IPS DF 4.7 (cell line): ENCODE results near the gene CCNG1.
"Not testable (repeated sequence)": the region's sequence is repeated elsewhere in the genome, so short reads cannot be mapped to it uniquely, and the experiment has no call there.

Experiments used
- DNase-seq: peaks from one replicate; pipeline ENCODE4 v3.0.0-alpha.2; 2013; ENCODE audit warnings: low spot score; ENCODE audit errors: extremely low read depth

Gene CCNG1, protein sequence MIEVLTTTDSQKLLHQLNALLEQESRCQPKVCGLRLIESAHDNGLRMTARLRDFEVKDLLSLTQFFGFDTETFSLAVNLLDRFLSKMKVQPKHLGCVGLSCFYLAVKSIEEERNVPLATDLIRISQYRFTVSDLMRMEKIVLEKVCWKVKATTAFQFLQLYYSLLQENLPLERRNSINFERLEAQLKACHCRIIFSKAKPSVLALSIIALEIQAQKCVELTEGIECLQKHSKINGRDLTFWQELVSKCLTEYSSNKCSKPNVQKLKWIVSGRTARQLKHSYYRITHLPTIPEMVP

DNA sequence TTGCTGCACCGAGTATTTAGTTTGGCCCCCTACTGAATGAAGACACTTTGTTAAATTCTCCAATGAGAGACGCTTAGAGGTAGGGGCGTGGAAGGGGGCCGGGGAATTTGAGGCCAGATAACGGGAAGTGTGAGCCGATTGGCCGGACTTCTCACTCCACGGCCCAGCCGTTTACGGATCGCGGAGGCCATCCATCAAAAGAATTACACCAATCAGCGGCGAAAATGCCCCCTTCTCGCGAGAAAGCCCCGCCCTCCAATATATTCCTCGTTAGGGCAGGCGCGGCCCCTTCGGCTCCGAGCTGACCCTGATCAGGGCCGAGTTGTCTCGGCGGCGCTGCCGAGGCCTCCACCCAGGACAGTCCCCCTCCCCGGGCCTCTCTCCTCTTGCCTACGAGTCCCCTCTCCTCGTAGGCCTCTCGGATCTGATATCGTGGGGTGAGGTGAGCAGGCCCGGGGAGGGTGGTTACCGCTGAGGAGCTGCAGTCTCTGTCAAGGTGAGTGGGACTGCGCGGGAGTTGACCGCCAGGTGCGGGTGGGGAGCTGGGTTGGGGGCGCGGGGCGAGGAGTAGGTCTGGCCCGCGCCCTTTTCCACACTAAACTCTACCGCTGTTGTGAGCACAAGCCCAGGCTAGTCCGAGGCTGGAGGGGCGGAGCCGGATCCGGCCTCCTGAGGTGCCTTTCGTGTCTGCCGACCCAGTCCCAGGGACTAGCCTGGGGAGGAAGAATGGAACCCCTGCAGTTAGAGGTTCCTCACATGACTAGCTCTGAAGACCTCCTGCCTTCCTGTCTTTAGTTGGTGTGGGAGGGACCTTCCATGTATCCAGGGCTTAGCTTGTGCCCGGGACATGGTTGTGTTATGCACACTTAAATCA lies at the start of gene CCNG1:
Gene CCNG1 (plus strand): TSS at position 287 of the 874 bp plus-strand sequence. CDS start 1,662 bp downstream, outside the sequence.
- DNase-seq, result peak; percentile 95

DNA sequence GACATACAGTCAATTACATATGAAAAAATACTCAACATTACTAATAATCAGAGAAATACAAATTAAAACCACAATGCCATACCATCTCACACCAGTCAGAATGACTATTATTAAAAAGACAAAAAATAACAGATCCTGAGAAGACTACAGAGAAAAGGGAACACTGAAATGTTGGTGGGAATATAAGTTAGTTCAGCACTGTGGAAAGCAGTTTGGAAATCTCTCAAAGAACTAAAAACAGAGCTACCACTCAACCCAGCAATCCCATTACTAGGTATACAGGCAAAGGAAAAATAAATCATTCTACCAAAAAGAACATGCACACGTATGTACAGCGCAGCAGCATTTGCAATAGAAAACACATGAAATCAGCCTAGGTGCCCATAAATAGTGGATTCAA lies 41.6 kb upstream of the CCNG1 start:
- DNase-seq, result no peak

DNA sequence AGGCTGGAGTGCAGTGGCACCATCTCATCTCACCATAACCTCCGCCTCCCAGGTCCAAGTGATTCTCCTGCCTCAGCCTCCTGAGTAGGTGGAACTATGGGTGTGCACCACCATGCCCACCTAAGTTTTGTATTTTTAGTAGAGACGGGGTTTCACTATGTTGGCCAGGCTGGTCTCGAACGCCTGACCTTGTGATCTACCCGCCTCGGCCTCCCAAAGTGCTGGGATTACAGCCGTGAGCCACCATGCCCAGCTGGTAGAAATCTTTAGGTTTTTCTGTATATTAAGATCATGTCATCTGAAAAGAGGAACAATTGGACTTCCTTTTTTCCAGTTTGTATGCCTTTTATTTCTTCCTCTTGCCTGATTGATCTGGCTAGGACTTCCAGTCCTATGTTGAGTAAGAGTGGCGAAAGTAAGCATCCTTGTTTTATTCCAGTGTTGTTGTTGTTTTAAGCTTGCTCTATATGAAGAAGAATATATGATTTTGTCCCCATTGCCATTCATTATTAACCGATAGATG lies 40.5 kb upstream of the CCNG1 start:
- DNase-seq, result not testable (repeated sequence)

DNA sequence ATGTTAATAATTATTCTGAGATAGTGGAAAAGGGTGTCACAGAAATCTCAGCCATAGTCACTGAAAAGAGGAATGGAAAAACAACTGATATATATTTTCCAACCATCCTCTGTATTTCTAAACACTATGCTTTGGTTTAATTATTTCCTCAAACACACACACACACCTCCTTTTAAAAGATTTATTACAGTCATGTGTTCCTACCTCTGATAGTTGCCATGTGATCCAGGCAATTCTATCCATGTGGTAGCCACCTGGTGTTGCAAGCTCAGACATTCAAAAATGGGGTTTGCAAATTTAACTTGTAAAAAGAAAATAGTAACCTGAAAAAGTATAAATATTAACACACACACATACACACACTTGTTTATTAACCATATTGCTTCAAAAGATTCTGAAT lies 40.0 kb upstream of the CCNG1 start:
- no peak for DNase-seq

DNA sequence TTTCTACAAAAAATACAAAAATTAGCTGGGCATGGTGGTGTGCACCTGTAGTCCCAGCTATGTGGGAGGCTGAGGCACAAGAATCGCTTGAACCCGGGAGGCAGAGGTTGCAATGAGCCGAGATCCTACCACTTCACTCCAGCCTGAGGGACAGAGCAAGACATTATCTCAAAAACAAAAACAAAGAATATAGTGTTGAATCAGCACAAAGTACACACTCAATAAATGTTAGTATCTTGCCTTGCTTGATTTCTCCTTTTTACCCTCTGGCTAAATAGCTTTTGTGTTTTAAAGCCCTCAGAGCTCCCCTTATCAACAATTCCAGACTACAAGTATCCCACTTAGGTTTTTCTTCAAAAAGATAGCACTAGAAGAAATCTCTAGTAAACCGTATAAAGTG lies 37.5 kb upstream of the CCNG1 start:
- no peak for DNase-seq

DNA sequence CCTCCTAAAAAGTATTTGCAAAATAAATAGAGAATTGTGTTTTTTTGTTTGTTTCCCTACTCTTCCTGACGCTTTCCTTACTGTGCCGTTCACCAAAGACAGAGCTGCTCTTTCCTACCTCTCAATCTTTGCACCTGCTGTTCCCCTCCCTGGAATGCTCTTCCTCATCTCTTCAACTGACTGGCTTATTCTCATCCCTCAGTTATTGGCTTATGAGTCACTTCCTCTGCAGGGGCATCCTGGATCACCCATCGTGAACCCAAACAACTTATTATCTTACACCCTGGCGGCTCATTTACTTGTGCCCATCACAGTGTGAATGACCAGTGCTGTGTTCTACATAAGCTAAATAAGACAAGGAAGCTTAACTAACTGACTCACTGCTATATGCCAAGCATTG lies 36.1 kb upstream of the CCNG1 start:
- DNase-seq, result no peak

DNA sequence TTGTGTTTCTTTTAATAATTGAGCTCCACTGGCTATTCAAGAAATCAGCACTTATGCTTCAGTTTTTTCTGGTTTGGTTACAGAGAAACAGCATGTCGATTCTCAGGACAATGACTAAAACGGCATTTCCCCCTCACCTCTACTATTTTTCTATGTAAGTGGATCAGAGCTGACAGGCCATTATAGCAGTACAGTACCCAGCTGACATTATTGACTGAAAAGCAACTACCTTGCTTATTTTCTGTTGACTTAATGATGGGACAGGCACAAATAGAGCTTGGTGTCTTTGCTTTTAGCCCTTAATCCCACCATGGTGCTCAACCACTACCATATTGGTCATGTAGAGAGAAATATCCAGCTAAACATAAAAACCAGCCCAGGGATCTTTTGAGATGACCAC lies 35.4 kb upstream of the CCNG1 start:
- DNase-seq, result no peak

DNA sequence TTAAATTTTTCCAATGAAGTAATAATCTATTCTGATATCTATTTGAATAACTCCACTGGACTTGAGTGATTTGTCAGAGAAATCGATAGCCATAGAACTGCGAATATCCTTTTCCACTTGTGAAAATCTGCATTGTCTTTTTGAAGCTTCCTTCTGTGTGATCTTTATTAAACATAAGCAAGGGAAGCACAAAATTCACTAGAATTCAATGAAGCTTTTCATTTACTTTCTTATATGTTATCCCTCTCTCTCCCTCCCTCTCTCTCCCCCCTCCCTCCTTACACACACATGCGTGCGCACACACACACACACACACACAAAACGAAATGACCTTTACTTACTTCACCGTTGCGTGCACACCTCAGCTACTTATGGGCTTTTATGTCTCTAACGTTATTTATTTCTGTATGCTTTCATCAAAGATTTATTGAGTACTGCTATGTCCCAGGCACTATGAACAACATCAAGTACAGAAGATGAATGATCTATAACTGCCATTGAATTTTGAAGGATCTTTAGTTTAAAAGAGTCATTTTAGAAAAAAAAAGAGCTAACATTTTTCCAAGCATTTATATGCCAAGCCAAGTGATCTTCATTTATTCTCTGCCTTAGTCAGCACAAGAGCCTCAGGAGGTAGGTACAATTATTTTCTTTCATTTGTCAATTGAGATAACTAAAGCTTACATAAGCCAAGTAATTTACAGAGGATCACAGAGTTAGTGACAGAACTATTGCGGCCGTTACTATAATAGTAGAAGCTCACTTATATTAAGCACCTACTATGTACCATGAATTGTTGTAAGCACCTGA lies 32.8 kb upstream of the CCNG1 start:
- no peak for DNase-seq

DNA sequence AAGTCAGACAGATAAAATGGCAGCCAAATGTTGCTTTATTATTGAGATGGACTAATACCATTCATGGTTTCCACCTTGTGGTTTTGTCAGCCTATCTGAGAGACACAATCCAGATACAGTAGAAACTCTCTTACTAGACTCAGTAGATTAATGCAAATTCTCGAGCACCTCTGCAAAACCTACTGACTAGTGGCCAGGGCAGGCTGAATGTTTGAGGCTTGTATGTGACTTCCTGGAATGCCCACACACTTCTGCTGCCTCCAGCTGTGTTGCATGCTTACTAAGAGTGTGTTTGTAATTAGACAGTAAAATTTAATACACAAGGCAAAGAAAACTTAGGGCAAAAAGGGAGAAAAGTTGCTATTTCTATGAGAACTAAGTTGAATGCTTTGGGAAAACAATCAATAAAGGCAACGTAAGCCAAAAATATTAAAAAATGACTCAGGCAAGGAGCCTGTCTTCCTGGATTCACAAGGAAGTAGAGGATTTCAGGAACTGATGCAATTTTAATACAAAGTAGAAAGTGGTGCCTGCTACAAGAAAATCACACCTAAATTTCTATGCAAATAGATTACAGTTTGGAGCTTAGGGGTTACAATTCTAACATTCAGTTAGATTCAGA lies 30.2 kb upstream of the CCNG1 start:
- no peak for DNase-seq

DNA sequence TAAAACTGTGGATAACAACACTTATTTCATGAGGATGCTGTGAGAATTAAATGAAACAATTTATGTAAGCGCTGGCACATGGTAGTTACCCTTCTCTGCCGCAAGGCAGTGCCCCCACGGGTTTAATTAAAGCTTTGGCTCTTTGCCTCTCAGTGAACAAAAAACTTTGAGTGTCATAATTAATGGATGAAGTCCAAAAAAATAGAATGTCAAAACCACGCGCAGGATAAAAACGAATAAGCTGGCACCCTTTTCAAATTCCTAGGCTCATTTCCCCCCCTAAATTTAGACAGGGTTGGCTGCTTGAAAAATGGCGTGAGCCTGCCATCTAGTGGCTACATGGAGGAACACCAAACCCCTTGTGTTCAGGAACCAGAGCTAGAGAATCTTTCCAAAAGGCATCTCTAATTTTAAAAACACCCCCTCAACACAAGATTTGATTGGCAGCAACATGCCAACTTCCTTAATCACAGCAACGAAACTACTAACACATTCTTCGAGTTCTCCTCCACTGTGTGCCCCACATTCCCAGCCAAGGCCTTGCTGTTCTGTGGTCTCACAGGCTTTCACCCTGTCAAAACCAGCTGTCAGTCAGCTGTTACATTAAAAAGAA lies 29.0 kb upstream of the CCNG1 start:
- DNase-seq, result peak; percentile 44

DNA sequence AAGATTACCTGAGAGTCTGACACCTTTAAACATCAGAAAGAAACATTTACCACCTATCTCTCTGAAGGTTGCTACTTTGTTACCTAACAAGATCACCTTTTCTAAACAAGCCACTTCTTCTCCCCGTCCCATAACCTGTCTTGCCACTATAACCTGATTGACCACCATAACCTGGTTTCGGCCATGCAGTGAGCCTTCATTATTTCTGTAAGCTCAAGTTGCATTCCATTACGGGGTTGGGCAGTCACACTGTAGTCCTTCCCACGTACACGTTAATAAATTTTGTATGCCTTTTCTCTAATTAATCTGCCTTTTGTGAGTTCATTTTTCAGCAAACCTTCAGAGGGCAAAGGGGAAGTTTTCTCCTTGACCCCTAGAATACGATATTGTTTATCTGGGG lies 28.0 kb upstream of the CCNG1 start:
- no peak for DNase-seq

DNA sequence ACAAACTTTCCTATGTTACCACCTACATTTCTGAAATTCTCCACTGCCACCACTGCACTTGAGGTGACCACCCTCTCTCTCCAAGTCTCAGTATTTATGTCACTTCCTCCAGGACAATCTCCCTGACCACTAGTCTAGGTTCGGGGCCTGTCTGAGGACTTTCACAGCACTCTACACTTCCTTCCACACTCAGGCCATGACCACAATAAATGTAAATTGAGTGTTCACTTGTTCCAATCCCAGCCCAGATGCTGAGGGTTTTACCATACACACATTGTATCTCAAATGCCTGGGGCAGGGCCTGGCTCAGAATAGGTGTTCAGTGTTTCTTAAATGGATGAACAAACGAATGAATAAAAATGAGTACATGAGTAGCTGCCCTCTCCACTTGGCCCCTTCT lies 26.9 kb upstream of the CCNG1 start:
- no peak for DNase-seq

DNA sequence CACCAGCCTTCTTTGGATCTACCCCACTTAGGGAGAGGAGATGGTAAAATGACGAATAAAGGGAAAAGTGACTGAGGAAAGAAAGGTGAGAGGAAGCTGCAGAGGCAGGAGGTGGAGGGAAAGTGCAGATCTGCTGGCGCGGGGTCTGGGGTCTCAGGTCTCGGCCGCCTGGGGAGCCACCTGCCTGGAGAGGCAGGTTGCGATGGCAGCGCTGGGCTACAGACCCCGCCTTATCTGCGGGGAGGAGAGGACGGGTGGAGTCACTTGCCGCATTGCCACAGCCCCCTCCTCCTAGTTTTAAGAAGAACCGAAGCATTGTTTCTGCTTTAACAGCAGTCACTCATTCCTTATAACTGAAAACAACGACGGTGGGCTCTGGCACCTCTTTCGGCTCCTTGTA lies 21.7 kb upstream of the CCNG1 start:
- not testable (repeated sequence) for DNase-seq

DNA sequence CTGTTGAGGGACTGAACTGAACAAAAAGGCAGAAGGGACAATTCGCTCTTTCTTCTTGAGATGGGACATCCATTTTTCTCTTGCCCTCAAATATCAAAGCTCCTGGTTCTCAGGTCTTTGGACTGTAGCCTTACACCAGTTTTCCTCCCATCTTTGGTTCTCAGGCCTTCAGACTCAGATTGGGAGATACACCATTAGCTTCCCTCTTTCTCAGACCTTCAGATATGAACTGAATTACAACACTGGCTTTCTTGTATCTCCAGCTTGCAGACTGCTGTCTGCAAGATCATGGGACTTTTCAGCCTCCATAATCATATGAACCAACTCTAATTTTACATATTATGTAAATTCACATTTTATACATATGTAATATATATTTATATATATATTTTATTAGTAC lies 12.6 kb upstream of the CCNG1 start:
- DNase-seq, result no peak

DNA sequence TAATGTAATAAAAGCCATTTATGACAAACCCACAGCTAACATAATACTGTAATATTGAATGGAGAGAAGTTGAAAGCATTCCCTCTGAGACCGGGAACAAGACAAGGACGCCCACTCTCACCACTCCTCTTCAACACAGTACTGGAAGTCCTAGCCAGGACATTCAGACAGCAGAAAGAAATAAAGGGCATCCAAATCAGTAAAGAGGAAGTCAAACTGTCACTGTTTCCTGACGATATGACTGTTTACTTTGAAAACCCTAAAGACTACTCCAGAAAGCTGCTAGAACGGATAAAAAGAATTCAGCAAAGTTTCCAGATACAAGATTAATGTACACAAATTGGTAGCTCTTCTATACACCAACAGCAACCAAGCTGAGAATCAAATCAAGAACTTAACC lies 11.3 kb upstream of the CCNG1 start:
- DNase-seq, result not testable (repeated sequence)

DNA sequence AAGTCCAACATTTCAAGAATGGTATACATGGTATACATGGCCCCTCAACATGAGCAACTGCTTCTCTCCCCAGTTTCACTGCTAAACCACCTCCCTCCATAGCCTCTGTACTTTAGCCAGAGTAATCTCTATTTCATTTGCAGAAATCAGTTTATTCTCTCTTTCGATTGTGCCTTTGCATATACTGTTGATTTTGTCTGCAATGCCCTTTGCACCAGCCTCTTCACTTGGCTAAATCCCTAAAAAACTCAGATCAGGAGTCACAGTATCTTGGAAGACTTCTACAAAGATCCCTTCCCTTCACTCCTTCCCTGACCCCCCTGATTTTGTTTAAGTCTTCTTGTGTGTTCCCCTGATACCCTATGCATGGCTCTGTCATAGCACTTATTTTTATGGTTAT lies 4.9 kb upstream of the CCNG1 start:
- no peak for DNase-seq

DNA sequence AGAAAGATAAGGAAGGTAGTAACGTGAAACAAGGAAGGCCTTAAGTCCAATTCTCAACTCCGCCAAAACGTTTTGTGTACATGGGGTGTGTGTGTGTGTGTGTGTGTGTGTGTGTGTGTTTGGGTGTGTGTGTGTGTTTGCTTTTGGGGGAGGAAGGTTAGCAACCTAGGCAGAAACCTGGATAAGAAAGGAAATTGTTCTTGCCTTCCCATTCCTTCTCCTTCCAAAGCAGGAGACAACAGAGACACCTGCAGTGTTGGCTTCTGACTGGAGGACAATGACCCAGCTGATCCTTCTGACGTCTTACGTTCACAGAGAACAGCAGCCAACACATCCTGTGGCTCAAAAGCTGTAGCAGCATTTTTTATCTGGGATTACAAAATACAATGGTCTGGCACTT lies 4.1 kb upstream of the CCNG1 start:
- no peak for DNase-seq

DNA sequence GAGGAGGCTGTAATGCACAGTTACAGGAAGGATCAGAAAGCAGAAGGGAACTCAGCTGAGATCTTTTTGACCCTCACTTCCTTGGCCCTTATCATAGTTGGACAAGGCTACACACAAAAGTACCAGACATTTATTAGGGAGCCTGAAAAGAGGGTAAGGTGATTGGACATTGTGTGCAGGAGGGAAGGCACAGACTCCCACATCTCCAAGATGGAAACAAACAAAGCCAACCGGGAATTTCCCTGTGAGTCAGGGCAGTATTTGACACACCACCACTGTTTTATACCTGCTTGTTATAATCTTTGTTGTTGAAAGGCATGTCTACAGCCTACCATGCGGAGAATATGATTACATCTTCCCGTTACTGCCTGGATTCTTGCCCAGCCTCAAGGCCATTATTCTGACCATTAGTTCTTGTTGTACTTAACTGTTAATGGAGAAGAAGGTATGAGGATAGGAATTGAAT lies 3.0 kb upstream of the CCNG1 start:
- no peak for DNase-seq

DNA sequence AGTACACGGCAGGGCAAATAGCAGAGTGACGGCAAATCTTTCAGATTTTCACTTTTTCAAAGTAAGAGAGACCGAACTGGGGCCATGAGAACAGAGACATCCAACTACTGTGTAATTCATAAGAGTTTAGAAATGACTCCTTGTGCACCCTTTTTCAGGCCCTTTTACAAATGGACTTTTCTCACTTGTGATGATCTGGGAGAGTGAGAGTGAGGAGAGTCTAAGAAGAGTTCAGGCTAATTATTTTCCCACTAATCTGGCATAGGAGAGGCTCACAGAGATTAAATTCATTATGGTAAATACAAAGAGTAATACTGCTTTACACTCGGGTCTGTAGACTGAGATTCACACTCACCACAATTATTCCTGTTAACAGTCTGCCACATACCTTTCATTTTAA lies 880 bp upstream of the CCNG1 start:
- no peak for DNase-seq

DNA sequence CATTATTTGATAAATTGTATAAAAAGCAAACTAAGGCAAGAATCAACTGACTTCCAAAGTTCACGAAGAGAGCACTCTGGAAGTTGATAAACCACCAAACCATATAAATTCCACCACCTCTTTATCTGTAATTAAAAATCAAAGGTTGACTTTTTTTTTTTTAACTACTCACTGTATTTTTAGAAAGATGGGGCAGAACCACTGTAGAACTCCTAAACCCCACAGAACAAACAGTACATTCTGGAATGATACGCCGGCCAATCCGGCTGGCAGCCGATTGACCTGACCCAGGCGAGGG lies 435 bp upstream of the CCNG1 start:
- DNase-seq, result no peak

DNA sequence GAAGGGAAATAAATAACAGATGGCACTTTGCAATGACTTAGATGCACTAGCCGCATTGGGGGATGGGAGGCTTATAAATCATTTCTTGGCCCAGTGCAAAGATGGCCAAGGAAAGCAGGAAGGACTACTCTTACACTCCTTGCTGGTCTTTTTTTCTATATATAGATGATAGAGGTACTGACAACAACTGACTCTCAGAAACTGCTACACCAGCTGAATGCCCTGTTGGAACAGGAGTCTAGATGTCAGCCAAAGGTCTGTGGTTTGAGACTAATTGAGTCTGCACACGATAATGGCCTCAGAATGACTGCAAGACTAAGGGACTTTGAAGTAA lies 1.7 kb downstream of the CCNG1 start:
- DNase-seq, result no peak
